ENCODE results near the gene MAT2B. TPM values are rescaled to one million over a fixed set of nuclear protein-coding genes. Genes with fewer than 3 reads are reported as not detected.

The MAT2B gene
- polyA plus RNA-seq, 3 donors from 2014 or later = 336 to 512 (median 345) TPM

DNA sequence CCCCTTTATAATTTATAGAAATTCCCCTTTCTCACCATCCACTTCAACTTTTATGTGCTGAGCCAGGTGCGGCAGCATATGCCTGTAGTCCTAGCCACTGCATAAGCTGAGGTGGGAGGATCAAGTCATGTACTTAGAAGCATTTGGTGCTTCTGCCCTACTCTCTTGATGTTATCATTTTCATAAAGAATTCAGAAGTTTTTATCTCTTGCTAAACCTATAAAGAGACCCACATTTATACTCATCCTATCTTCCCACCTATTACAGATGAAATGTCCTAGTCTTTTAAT lies 26.5 kb upstream of the MAT2B start:
- DNase-seq = no peak
- Mint-ChIP-seq H3K9me3 (no peaks in the 10 kb centered on the region), H3K27ac (no peak overlapping the region), H3K36me3 (no peaks in the 10 kb centered on the region), H3K27me3 (ENCODE audit: low read depth in 3 of 3) (peaks cover 0 to 2% (median 0%) of the 10 kb centered on the region in 3 donors), H3K4me1 (no peaks in the 10 kb centered on the region), H3K4me3 (no peak overlapping the region)

DNA sequence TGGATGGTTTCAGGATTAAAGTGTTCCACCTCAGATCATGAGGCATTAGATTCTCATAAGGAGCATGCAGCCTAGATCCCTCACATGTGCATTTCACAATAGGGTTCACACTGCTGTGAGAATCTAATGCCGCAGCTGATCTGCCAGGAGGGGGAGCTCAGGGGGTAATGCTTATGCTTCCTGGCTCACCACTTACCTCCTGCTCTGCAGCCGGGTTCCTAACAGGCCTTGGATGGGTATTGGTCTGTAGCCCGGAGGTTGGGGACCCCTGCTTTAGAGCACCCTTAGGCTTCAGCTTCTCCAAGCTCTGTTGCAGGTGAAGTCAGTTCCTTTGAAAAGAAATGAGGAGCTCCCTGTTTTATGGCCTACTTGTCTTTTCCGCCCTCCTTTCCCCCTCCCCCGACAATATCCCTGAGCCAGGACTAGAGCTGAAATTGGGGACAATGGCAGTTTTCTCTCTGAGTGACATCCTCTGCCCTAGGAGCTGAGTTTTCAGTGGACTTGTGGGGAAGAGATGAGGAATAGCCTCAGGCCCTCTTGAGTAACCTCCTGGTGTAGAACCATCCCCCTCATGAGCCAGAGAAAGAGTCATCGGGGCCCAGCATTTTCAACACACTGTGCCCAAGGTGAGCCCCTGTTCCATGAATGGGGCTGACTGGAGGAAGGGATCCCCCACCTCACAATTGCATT lies 16.2 kb upstream of the MAT2B start:
- DNase-seq = peak; percentile 24 to 30 (median 25)
- Mint-ChIP-seq H3K4me3 (no peak overlapping the region), H3K27ac (no peak overlapping the region), H3K36me3 (no peaks in the 10 kb centered on the region), H3K9me3 (no peaks in the 10 kb centered on the region), H3K4me1 (no peaks in the 10 kb centered on the region), H3K27me3 (ENCODE audit: low read depth in 3 of 3) (no peaks in the 10 kb centered on the region)

- H3K27me3 Mint-ChIP-seq (ENCODE audit: low read depth in 3 of 3) = no peaks in the 10 kb centered on the region
- H3K36me3 Mint-ChIP-seq = no peaks in the 10 kb centered on the region
- DNase-seq = no peak
- H3K4me3 Mint-ChIP-seq = no peak overlapping the region
- no peaks in the 10 kb centered on the region for H3K4me1 Mint-ChIP-seq
- no peaks in the 10 kb centered on the region for H3K9me3 Mint-ChIP-seq
- no peak overlapping the region for H3K27ac Mint-ChIP-seq
Observed at GRCh38 chr5:163489745-163490075, 15.7 kb upstream of the MAT2B start.

GRCh38 chr5:163496286-163496685 lies 9.1 kb upstream of the MAT2B start:
- H3K27me3 Mint-ChIP-seq (ENCODE audit: low read depth in 3 of 3) = no peaks in the 10 kb centered on the region
- no peak overlapping the region for H3K4me3 Mint-ChIP-seq
- no peaks in the 10 kb centered on the region for H3K36me3 Mint-ChIP-seq
- no peaks in the 10 kb centered on the region for H3K4me1 Mint-ChIP-seq
- H3K27ac Mint-ChIP-seq = no peak overlapping the region
- H3K9me3 Mint-ChIP-seq = no peaks in the 10 kb centered on the region
- DNase-seq = no peak

GRCh38 chr5:163497315-163497714 lies 8.1 kb upstream of the MAT2B start:
- no peaks in the 10 kb centered on the region for H3K36me3 Mint-ChIP-seq
- H3K4me1 Mint-ChIP-seq = peaks cover under 1% of the 10 kb centered on the region in 2 donors
- no peak overlapping the region for H3K27ac Mint-ChIP-seq
- H3K27me3 Mint-ChIP-seq (ENCODE audit: low read depth in 3 of 3) = peaks cover 0 to 2% (median 0%) of the 10 kb centered on the region in 3 donors
- H3K4me3 Mint-ChIP-seq = no peak overlapping the region
- DNase-seq = no peak
- H3K9me3 Mint-ChIP-seq = no peaks in the 10 kb centered on the region

DNA sequence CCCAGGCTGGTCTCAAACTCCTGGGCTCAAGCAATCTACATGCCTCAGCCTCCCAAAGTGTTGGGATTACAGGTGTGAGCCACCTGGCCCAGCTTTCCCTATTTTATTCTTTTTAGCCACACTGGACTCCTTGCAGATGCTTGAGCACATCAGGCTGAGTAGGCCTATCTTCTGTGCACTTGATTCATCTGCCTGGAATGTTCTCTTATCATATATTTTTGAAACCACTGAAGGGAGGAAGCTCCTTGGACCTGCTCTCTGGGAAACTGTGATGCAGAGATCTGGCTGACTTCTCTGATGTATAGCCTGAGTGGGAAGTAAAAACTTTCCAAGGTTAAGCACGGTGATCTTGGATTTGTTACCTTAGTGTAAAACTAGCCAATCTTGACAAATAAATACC lies 6.5 kb upstream of the MAT2B start:
- Mint-ChIP-seq H3K36me3 (no peaks in the 10 kb centered on the region), H3K4me3 (no peak overlapping the region), H3K27ac (no peak overlapping the region)

DNA sequence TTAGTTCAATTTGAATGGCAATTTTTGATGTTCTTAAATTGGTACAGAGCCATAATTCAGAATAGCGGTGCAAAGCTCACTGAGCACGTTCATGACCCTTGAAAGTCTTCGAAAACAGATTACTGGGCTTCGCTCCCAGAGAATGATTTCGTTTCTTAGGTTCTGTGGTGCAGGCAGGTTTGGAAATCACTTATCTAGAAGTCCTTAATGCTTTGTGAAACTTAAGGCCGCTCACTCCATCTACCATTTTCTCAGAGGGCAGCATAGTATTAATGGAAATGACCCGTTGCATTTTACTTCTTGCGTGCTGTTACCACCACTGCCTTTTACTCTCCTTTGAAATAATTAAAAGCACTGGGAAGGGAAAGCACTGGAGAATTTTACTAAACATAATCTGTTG lies 2.9 kb upstream of the MAT2B start:
- no peaks in the 10 kb centered on the region for H3K36me3 Mint-ChIP-seq
- H3K4me1 Mint-ChIP-seq = peaks cover 33 to 49% of the 10 kb centered on the region in 2 donors
- H3K4me3 Mint-ChIP-seq = peak overlapping the region; percentile 94 to 100 (median 99)
- H3K9me3 Mint-ChIP-seq = no peaks in the 10 kb centered on the region
- H3K27ac Mint-ChIP-seq = peak overlapping the region; percentile 95 to 100 (median 100)
- H3K27me3 Mint-ChIP-seq (ENCODE audit: low read depth in 3 of 3) = peaks cover 6 to 21% (median 20%) of the 10 kb centered on the region in 3 donors
- DNase-seq = no peak

More for the DNA sequence above, 6.5 kb upstream of the MAT2B start:
- H3K9me3 Mint-ChIP-seq = no peaks in the 10 kb centered on the region
- H3K4me1 Mint-ChIP-seq = peaks cover 15 to 17% of the 10 kb centered on the region in 2 donors
- DNase-seq = no peak
- H3K27me3 Mint-ChIP-seq (ENCODE audit: low read depth in 3 of 3) = peaks cover 0 to 2% (median 0%) of the 10 kb centered on the region in 3 donors

- H3K27me3 Mint-ChIP-seq (ENCODE audit: low read depth in 3 of 3) = peaks cover 6 to 22% (median 20%) of the 10 kb centered on the region in 3 donors
- H3K36me3 Mint-ChIP-seq = no peaks in the 10 kb centered on the region
- peak overlapping the region; percentile 94 to 100 (median 99) for H3K4me3 Mint-ChIP-seq
- peak overlapping the region; percentile 95 to 100 (median 100) for H3K27ac Mint-ChIP-seq
- peak; percentile 27 to 45 (median 43) for DNase-seq
- peaks cover 42 to 57% of the 10 kb centered on the region in 2 donors for H3K4me1 Mint-ChIP-seq
- H3K9me3 Mint-ChIP-seq = no peaks in the 10 kb centered on the region
Observed at GRCh38 chr5:163503106-163504078, 2.0 kb upstream of the MAT2B start.

DNA sequence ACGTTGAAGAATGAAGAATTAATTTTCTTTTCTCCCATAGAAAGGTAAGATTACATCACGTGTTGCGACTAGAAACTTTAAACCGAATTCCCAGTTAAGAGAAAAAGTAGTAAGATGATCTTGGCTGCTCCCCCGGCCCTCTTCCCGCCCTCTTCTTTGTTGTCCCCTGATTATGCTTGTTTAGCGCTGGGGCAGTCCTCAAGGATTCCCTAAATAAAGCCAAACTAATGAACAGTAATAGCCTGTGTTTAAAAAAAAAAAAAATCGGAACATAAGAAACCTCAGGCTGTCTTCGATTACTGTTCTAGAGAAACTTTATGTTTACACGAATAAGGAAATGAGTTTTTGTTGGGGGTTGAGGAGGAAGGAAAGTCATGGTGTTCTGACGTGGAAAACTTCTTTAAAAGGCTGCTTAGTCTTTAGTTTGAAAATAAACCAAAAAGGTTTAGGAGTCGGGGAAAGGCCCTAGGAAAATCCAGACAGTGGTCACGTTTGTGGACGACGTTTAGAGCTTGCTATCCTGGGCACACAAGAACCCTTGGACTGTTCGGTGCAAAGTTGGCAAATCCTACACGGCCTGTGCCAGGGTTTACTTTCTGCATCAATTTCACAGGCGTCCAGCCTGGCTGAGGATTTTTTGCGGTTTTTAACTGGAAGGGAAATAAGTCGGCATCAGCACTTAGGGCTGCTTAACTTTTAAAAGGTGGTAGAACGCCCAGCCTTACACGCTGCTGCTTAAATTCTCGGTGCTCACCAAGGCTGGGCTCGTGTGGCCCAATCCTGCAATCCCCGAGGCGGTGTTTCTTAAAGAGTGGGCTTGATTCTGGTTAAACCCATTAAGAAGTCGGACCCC lies 1.1 kb upstream of the MAT2B start:
- Mint-ChIP-seq H3K4me3 (peak overlapping the region; percentile 94 to 100 (median 99)), H3K9me3 (no peaks in the 10 kb centered on the region), H3K36me3 (no peaks in the 10 kb centered on the region), H3K27me3 (ENCODE audit: low read depth in 3 of 3) (peaks cover 6 to 22% (median 20%) of the 10 kb centered on the region in 3 donors), H3K4me1 (peaks cover 51 to 66% of the 10 kb centered on the region in 2 donors), H3K27ac (peak overlapping the region; percentile 95 to 100 (median 100))
- DNase-seq = peak; percentile 59 to 62 (median 60)

DNA sequence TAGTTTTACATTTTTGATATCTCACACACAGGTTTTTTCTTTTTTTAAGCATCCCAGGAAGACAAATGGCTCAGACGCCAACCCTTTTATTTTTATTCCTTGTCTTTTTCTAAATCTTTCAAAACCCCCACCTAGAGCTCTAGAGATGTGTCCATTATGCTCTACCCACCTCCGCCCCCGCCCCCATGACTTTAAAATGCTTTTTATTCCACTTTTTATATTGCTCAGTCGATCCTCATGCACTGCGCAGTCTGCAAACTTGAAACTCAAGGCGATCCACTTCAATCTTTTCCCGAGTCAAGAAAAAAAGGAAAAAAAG lies 411 bp upstream of the MAT2B start:
- Mint-ChIP-seq H3K27me3 (ENCODE audit: low read depth in 3 of 3) (peaks cover 6 to 22% (median 20%) of the 10 kb centered on the region in 3 donors), H3K4me1 (peaks cover 58 to 73% of the 10 kb centered on the region in 2 donors), H3K36me3 (no peaks in the 10 kb centered on the region), H3K9me3 (no peaks in the 10 kb centered on the region), H3K27ac (peak overlapping the region; percentile 95 to 100 (median 100)), H3K4me3 (peak overlapping the region; percentile 94 to 100 (median 99))
- DNase-seq = no peak

GRCh38 chr5:163506095-163506457 lies 657 bp downstream of the MAT2B start:
- peaks cover 68 to 84% of the 10 kb centered on the region in 2 donors for H3K4me1 Mint-ChIP-seq
- H3K27ac Mint-ChIP-seq = peak overlapping the region; percentile 95 to 100 (median 100)
- H3K9me3 Mint-ChIP-seq = no peaks in the 10 kb centered on the region
- H3K27me3 Mint-ChIP-seq (ENCODE audit: low read depth in 3 of 3) = peaks cover 6 to 22% (median 20%) of the 10 kb centered on the region in 3 donors
- no peaks in the 10 kb centered on the region for H3K36me3 Mint-ChIP-seq
- peak overlapping the region; percentile 94 to 100 (median 99) for H3K4me3 Mint-ChIP-seq
- DNase-seq = no peak

GRCh38 chr5:163506726-163507125 lies 1.3 kb downstream of the MAT2B start:
- DNase-seq = peak in 2 of 3 donors; percentile 6 to 21
- H3K4me3 Mint-ChIP-seq = peak overlapping the region; percentile 94 to 100 (median 99)
- H3K27ac Mint-ChIP-seq = peak overlapping the region; percentile 95 to 100 (median 100)
- H3K27me3 Mint-ChIP-seq (ENCODE audit: low read depth in 3 of 3) = peaks cover 6 to 22% (median 20%) of the 10 kb centered on the region in 3 donors
- peaks cover 70 to 87% of the 10 kb centered on the region in 2 donors for H3K4me1 Mint-ChIP-seq
- H3K36me3 Mint-ChIP-seq = peaks cover 0 to under 1% (median 0%) of the 10 kb centered on the region in 3 donors
- H3K9me3 Mint-ChIP-seq = no peaks in the 10 kb centered on the region

- DNase-seq = no peak
- Mint-ChIP-seq H3K27me3 (ENCODE audit: low read depth in 3 of 3) (peaks cover 4 to 22% (median 20%) of the 10 kb centered on the region in 3 donors), H3K9me3 (no peaks in the 10 kb centered on the region), H3K4me3 (peak overlapping the region; percentile 94 to 100 (median 99)), H3K36me3 (peaks cover 0 to 19% (median 6%) of the 10 kb centered on the region in 3 donors), H3K27ac (peak overlapping the region; percentile 95 to 100 (median 100)), H3K4me1 (peaks cover 73 to 92% of the 10 kb centered on the region in 2 donors)
Observed at GRCh38 chr5:163508753-163509152, 3.3 kb downstream of the MAT2B start.

Data from immature natural killer cell (primary cell).